Heart left ventricle (tissue), 16 donors: ENCODE data around the gene HAUS8. TPM values are rescaled to one million over a fixed set of nuclear protein-coding genes. Genes with fewer than 3 reads are reported as not detected.
A peak's percentile ranks its signal among the peaks of the same experiment; 100 is the strongest.

Source experiments
- ATAC-seq, 4 donors: fragments of 200-7000 bp; cut with Tn5 transposase; one replicate each; pipeline ENCODE4 v1.9.1; 2020 to 2022; ENCODE audit warnings: moderate library complexity in 4 of 4, mild to moderate bottlenecking in 3 of 4, moderate number of reproducible peaks in 1 of 4
- DNase-seq, 5 donors: peaks; one replicate each; pipeline ENCODE4 v3.0.0-alpha.2; 2020
- H3K27ac ChIP-seq, 12 donors: fragments of 200-600 bp; sonication (generic) in 4 of 12; one replicate each; pipeline versions ENCODE4 v1.5.0 to v1.8.0; 2016 to 2022; ENCODE audit warnings: mild to moderate bottlenecking in 2 of 12
- H3K27me3 ChIP-seq, 9 donors: fragments of 200-600 bp; sonication (generic) in 2 of 9; one replicate each; pipeline versions ENCODE4 v1.5.1 to v1.8.0; 2016 to 2022; ENCODE audit warnings: mild to moderate bottlenecking in 3 of 9
- H3K36me3 ChIP-seq, 9 donors: fragments of 200-600 bp; sonication (generic) in 2 of 9; one replicate each; pipeline versions ENCODE4 v1.5.0 to v1.8.0; 2018 to 2022; ENCODE audit warnings: mild to moderate bottlenecking in 2 of 9
- H3K4me1 ChIP-seq, 12 donors: fragments of 200-600 bp; sonication (generic) in 4 of 12; one replicate each; pipeline versions ENCODE4 v1.5.0 to v1.8.0; 2016 to 2022; ENCODE audit warnings: mild to moderate bottlenecking in 3 of 12
- H3K4me3 ChIP-seq, 12 donors: fragments of 200-600 bp; sonication (generic) in 4 of 12; one replicate each; pipeline versions ENCODE4 v1.5.0 to v1.8.0; 2017 to 2022; ENCODE audit warnings: mild to moderate bottlenecking in 9 of 12, moderate library complexity in 4 of 12
- H3K9me3 ChIP-seq, 12 donors: fragments of 200-600 bp; sonication (generic) in 4 of 12; one replicate each; pipeline versions ENCODE4 v1.5.0 to v1.8.0; 2016 to 2022; ENCODE audit warnings: mild to moderate bottlenecking in 1 of 12
- CTCF ChIP-seq, 12 donors: fragments of 200-600 bp; sonication (generic) in 4 of 12; IDR thresholded peaks; one replicate each; pipeline versions ENCODE4 v1.5.0 to v1.8.0; 2018 to 2022; ENCODE audit warnings: antibody characterized with exemption in 12 of 12, mild to moderate bottlenecking in 5 of 12
- POLR2A ChIP-seq, 2 donors: fragments of 450-650 bp; IDR thresholded peaks; one replicate each; pipeline ENCODE4 v1.6.1; 2017; ENCODE audit warnings: antibody characterized with exemption in 2 of 2, mild to moderate bottlenecking in 2 of 2, moderate library complexity in 2 of 2
- WGBS, 4 donors: extraction: QIAGEN DNeasy Blood & Tissue Kit in 2 of 4; methylation state at CpG; one replicate each; pipeline versions ENCODE4 v1.1.5 to v1.1.7; 2013 to 2018; 5-methylcytosine and 5-hydroxymethylcytosine counted together
- intact Hi-C, 10 donors: fragments of 100-400 bp; cut with DNase I; formaldehyde crosslinking; loops; one replicate each; pipeline versions ENCODE4 v1.11.1 to v1.14.2; 2022
- polyA plus RNA-seq, 2 donors: library from polyadenylated mRNA; stranded (reverse); fragments of 200-250 nt; gene quantifications; one replicate each; pipeline ENCODE4 v1.2.3, GENCODE V29; 2013
- total RNA-seq, 9 donors: library from RNA; depleted of rRNA in 2 of 9; stranded (reverse); fragments of >200 nt in 2 of 9; fragmentation: NEBNext Ultra II Directional in 3 of 9; extraction: Animal tissue kit (Norgen Biotek cat#: 25700) in 3 of 9; gene quantifications; one replicate each; pipeline versions ENCODE4 v1.1.0 to v1.2.4, GENCODE V29; 2016 to 2023
- donor health status: ischemic (EF 13 %, LVEDD 7.1; RV severe dilation, severe dysfunction).
- donor health status: healthy with polysubstance abuse.
- donor health status: DM: no; HTN: yes; CAD: no.
- donor health status: DM: no; HTN: no; CAD: no.
- donor health status: ischemic (EF 25% LVEDD 6.9; RV normal size, moderate dysfunction).
- donor health status: ischemic (EF 25% LVEDD 5.7; RV mildly dilated, moderate dysfunction).
- donor health status: healthy.
- donor health status: DM: yes; HTN: yes; CAD: no.
- donor health status: ischemic (EF 35%, LVEDD 5.7; RV mildly dilated, moderate dysfunction).
- donor health status: nonischemic (EF 11% LVEDD 7.7; RV severe dilation, severe dysfunction).
- donor health status: DM: yes; HTN: yes; CAD: no.
- donor health status: PGD.
- donor health status: ischemic (EF 29% LVEDD 5.4; RV normal size, mild dysfunction).
- donor health status: nonischemic (EF 23%, LVEDD 6.1; RV moderate dilation, normal function).

Gene HAUS8
- total and polyA plus RNA-seq, 11 donors: 2.1 to 9.2 (median 4.7) TPM

DNA sequence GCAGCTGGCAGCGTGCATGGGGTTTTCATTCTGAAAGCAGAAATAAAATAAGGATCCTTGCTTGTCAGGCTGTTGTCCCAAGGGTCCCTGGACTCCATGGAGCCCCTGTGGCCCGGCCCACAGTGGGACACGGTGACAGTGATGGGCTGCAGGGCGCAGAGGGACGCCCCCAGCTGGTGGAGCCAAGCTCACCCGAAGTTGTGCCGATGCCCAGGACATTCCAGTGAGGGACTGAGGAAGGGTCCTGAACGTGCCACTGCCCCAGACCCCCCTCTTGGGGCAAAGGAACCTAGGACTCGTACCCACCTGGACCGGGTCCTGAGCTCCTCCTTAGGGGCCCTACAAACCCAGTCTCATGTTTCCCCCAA is 35.3 kb upstream of the HAUS8 start:
- Histone ChIP-seq H3K9me3 (no peaks in the 10 kb centered on the region), H3K4me3 (peak overlapping the region in 1 of 12 donors; percentile 7), H3K36me3 (peaks cover 0 to 42% (median 6%) of the 10 kb centered on the region in 9 donors), H3K27me3 (no peaks in the 10 kb centered on the region), H3K27ac (peak overlapping the region in 8 of 12 donors; percentile 13 to 93 (median 50)), H3K4me1 (peaks cover 4 to 95% (median 28%) of the 10 kb centered on the region in 12 donors)
- ATAC-seq (no peak), DNase-seq (no peak)
- intact Hi-C loops: no loop called here
- 85 to 92% (median 90%) methylated on average over 6 to 10 of the region's 10 CpGs for WGBS, 4 donors
- TF ChIP-seq CTCF (IDR thresholded peaks at IDR 0.05) (no peak), POLR2A (IDR thresholded peaks at IDR 0.05) (no peak)

GRCh38 chr19:17109962-17110598 is 34.8 kb upstream of the HAUS8 start:
- ATAC-seq: peak; percentile 3 to 43 (median 38)
- H3K4me1 ChIP-seq: peaks cover 4 to 97% (median 28%) of the 10 kb centered on the region in 12 donors
- peak overlapping the region in 10 of 12 donors; percentile 13 to 93 (median 62) for H3K27ac ChIP-seq

DNA sequence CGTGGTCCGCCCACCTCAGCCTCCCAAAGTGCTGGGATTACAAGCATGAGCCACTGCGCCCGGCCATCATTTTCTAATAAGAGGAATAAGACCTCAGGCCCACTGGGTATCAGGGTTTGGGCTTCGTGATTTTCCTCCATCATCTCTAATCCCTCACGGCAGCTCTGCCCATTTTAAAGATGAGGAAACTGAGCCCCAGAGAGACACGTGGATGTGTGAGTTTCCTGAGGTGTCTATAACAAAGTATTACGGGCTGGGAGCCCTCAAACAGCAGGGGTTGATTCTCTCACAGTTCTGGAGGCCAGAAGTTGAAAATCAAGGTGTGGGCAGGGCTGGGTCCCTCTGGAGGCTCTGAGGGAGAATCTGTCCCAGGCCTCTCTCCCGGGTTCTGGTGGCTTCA is 34.0 kb upstream of the HAUS8 start:
- Histone ChIP-seq H3K4me3 (peak overlapping the region in 1 of 12 donors; percentile 15), H3K4me1 (peaks cover 4 to 98% (median 28%) of the 10 kb centered on the region in 12 donors), H3K27ac (peak overlapping the region in 7 of 12 donors; percentile 13 to 93 (median 76)), H3K36me3 (peaks cover 0 to 52% (median 6%) of the 10 kb centered on the region in 9 donors), H3K27me3 (no peaks in the 10 kb centered on the region), H3K9me3 (no peaks in the 10 kb centered on the region)
- intact Hi-C loops: no loop called here
- WGBS, 4 donors: 94 to 95% (median 94%) methylated on average over 9 of the region's 9 CpGs
- ATAC-seq: no peak
- no peak for DNase-seq
- TF ChIP-seq CTCF (IDR thresholded peaks at IDR 0.05) (no peak), POLR2A (IDR thresholded peaks at IDR 0.05) (no peak)

More at GRCh38 chr19:17109962-17110598, 34.8 kb upstream of the HAUS8 start:
- no peaks in the 10 kb centered on the region for H3K27me3 ChIP-seq
- no peak for TF ChIP-seq POLR2A (IDR thresholded peaks at IDR 0.05)
- TF ChIP-seq CTCF (IDR thresholded peaks at IDR 0.05): no peak
- H3K4me3 ChIP-seq: peak overlapping the region in 2 of 12 donors; percentile 7 to 15
- no peaks in the 10 kb centered on the region for H3K9me3 ChIP-seq
- DNase-seq: peak; percentile 60 to 81 (median 70)
- 80 to 90% (median 86%) methylated on average over 25 to 26 of the region's 26 CpGs for WGBS, 4 donors
- H3K36me3 ChIP-seq: peaks cover 0 to 47% (median 6%) of the 10 kb centered on the region in 9 donors
- intact Hi-C loops: no loop called here

- TF ChIP-seq CTCF (IDR thresholded peaks at IDR 0.05): no peak
- no peak for TF ChIP-seq POLR2A (IDR thresholded peaks at IDR 0.05)
- H3K27ac ChIP-seq: peak overlapping the region in 11 of 12 donors; percentile 22 to 93 (median 76)
- H3K36me3 ChIP-seq: peaks cover 0 to 53% (median 11%) of the 10 kb centered on the region in 9 donors
- no peaks in the 10 kb centered on the region for H3K9me3 ChIP-seq
- no peaks in the 10 kb centered on the region for H3K27me3 ChIP-seq
- H3K4me3 ChIP-seq: peak overlapping the region in 1 of 12 donors; percentile 14
- WGBS, 4 donors: 67 to 82% (median 76%) methylated on average over 4 of the region's 4 CpGs
- ATAC-seq (no peak), DNase-seq (no peak)
- peaks cover 4 to 92% (median 28%) of the 10 kb centered on the region in 12 donors for H3K4me1 ChIP-seq
- intact Hi-C loops: no loop called here
These were observed 33.2 kb upstream of the HAUS8 start for GRCh38 chr19:17108453-17108784.
